Peyer's patch (tissue), 4 donors: ENCODE data around the gene CSDE1. TPM values are rescaled to one million over a fixed set of nuclear protein-coding genes. Genes with fewer than 3 reads are reported as not detected.
"Not testable (repeated sequence)": the region's sequence is repeated elsewhere in the genome, so short reads cannot be mapped to it uniquely, and the experiment has no call there.

Experiments
- DNase-seq, 3 donors: peaks; one replicate each; pipeline ENCODE4 v3.0.0-alpha.2; 2017 to 2019
- H3K27ac ChIP-seq, 4 donors: fragments of 200-600 bp; sonication (generic); one replicate each; pipeline ENCODE4 v1.5.1; 2016 to 2019
- H3K27me3 ChIP-seq, 2 donors: fragments of 200-600 bp; sonication (generic); one replicate each; pipeline ENCODE4 v1.5.1; 2019
- H3K36me3 ChIP-seq, 3 donors: fragments of 200-600 bp; sonication (generic); one replicate each; pipeline ENCODE4 v1.5.1; 2016 to 2019
- H3K4me1 ChIP-seq, 4 donors: fragments of 200-600 bp; sonication (generic); one replicate each; pipeline ENCODE4 v1.5.1; 2016 to 2019
- H3K4me3 ChIP-seq, 4 donors: fragments of 200-600 bp; sonication (generic); 1 replicate in 3 of 4; 2 replicates in 1 of 4; pipeline ENCODE4 v1.5.1; 2016 to 2019; ENCODE audit warnings: mild to moderate bottlenecking in 1 of 4
- H3K9me3 ChIP-seq, 4 donors: fragments of 200-600 bp; sonication (generic); one replicate each; pipeline ENCODE4 v1.5.1; 2016 to 2019; ENCODE audit warnings: mild to moderate bottlenecking in 1 of 4
- POLR2A ChIP-seq, 2 donors: fragments of 450-650 bp; IDR thresholded peaks; one replicate each; pipeline ENCODE4 v1.5.1; 2017; ENCODE audit warnings: antibody characterized with exemption in 2 of 2, mild to moderate bottlenecking in 2 of 2, moderate library complexity in 2 of 2
- total RNA-seq, 4 donors: library from RNA; depleted of rRNA; stranded (reverse); fragments of >200 nt; gene quantifications; one replicate each; pipeline ENCODE4 v1.1.0, GENCODE V29; 2016
- TF ChIP-seq, protein P1 (sequence below), 6 experiments: fragments of 450-650 bp in 4 of 6; fragments of 200-600 bp in 2 of 6; sonication (generic) in 1 of 6; IDR thresholded peaks; one replicate each; pipeline ENCODE4 v1.5.1; 2017 to 2019; ENCODE audit warnings: antibody characterized with exemption in 6 of 6, mild to moderate bottlenecking in 3 of 6, moderate library complexity in 1 of 6

The CSDE1 gene
- total RNA-seq, 4 donors from 2014 or later = 292 to 374 (median 333) TPM

DNA sequence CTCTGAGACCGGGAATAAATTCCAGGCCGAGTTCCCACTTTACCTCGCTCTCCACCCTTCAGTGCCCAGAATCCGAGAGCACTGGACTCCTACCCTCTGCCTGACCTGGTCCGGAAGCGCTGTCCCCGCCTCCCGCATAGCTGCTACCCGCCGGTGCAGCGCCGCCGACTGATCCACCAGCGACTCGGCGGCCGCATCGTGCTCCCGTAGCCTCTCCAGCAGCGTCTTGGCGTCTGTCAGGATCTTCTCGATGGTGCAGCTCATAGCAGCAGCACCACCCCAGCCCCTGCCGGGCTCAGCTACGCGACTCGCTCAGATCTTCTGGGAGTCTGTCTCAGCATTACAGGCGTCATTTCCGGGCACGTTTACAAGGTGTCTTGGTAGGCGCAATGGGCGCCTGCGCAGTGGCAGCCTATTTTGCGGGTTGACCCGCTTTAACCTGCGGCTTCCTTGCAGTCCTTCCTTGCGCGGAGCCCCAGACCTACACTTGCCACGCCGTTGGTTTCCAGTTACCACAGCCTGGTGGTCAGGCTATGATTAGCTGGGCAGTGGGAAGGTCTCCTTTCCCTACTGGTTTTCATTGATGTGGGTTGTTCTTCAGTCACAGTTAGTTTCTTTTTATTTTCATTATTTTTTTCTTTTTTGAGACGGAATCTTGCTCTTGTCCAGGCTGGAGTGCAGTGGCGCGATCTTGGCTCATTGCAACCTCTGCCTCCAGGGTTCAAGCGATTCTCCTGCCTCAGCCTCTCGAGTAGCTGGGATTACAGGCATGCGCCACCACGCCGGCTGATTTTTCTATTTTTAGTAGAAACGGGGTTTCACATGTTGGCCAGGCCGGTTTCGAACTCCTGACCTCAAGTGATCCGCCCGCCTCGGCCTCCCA lies 22.8 kb upstream of the CSDE1 start, which contains the start of gene SIKE1:
TSS of gene SIKE1 (minus strand) at position 342 of the 883 bp plus-strand sequence. CDS start at position 264, 78 bp downstream.
- H3K36me3 ChIP-seq = peaks cover 0 to 31% (median 0%) of the 10 kb centered on the region in 3 donors
- H3K9me3 ChIP-seq = no peaks in the 10 kb centered on the region
- TF ChIP-seq, protein P1, sequence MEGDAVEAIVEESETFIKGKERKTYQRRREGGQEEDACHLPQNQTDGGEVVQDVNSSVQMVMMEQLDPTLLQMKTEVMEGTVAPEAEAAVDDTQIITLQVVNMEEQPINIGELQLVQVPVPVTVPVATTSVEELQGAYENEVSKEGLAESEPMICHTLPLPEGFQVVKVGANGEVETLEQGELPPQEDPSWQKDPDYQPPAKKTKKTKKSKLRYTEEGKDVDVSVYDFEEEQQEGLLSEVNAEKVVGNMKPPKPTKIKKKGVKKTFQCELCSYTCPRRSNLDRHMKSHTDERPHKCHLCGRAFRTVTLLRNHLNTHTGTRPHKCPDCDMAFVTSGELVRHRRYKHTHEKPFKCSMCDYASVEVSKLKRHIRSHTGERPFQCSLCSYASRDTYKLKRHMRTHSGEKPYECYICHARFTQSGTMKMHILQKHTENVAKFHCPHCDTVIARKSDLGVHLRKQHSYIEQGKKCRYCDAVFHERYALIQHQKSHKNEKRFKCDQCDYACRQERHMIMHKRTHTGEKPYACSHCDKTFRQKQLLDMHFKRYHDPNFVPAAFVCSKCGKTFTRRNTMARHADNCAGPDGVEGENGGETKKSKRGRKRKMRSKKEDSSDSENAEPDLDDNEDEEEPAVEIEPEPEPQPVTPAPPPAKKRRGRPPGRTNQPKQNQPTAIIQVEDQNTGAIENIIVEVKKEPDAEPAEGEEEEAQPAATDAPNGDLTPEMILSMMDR (IDR thresholded peaks at IDR 0.05) = peak in 2 of 6 experiments; percentile 16 to 35
- TF ChIP-seq POLR2A (IDR thresholded peaks at IDR 0.05) = peak; percentile 87 to 88
- H3K27ac ChIP-seq = peak within 1 kb of the TSS; percentile 86 to 95 (median 90)
- peaks cover 0 to 12% (median 3%) of the 10 kb centered on the region in 4 donors for H3K4me1 ChIP-seq
- H3K27me3 ChIP-seq = no peaks in the 10 kb centered on the region
- DNase-seq = peak; percentile 92 to 98 (median 96)
- peak within 1 kb of the TSS; percentile 62 to 87 (median 72) for H3K4me3 ChIP-seq

DNA sequence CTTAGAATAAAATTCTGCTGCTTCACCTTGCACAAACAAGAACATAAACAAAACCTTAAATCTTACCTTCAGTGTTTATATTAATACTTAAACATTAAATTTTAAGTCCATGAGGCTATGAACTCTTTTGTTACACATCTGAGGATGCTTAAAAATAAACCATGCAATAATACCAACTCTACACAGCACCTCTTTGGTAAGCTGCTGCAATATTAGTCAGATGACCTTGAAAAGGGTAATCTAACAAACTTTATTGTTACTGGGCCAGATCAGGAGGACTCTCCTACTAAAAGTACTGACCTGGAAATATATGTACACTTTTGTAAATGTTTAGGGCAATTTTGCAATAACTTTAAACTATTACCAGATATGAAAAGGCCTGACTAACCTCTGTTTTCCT lies 21.9 kb upstream of the CSDE1 start:
- H3K27ac ChIP-seq = peak overlapping the region; percentile 86 to 95 (median 90)
- no peaks in the 10 kb centered on the region for H3K27me3 ChIP-seq
- H3K4me3 ChIP-seq = peak overlapping the region; percentile 62 to 87 (median 72)
- no peaks in the 10 kb centered on the region for H3K9me3 ChIP-seq
- no peak for DNase-seq
- peaks cover 0 to 12% (median 3%) of the 10 kb centered on the region in 4 donors for H3K4me1 ChIP-seq
- TF ChIP-seq, protein P1 (IDR thresholded peaks at IDR 0.05) = no peak
- TF ChIP-seq POLR2A (IDR thresholded peaks at IDR 0.05) = no peak
- peaks cover 0 to 40% (median 0%) of the 10 kb centered on the region in 3 donors for H3K36me3 ChIP-seq

DNA sequence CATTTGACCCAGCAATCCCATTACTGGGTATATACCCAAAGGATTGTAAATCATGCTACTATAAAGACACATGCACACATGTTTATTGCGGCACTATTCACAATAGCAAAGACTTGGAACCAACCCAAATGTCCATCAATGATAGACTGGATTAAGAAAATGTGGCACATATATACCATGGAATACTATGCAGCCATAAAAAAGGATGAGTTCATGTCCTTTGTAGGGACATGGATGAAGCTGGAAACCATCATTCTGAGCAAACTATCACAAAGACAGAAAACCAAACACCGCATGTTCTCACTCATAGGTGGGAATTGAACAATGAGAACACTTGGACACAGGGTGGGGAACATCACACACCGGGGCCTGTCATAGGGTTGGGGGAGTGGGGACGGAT lies 18.9 kb upstream of the CSDE1 start:
- DNase-seq, H3K27ac ChIP-seq, H3K27me3 ChIP-seq, H3K4me3 ChIP-seq, H3K9me3 ChIP-seq: not testable (repeated sequence)
- peaks cover 0 to 59% (median 0%) of the 10 kb centered on the region in 3 donors for H3K36me3 ChIP-seq
- H3K4me1 ChIP-seq = peaks cover 0 to 12% (median 3%) of the 10 kb centered on the region in 4 donors

DNA sequence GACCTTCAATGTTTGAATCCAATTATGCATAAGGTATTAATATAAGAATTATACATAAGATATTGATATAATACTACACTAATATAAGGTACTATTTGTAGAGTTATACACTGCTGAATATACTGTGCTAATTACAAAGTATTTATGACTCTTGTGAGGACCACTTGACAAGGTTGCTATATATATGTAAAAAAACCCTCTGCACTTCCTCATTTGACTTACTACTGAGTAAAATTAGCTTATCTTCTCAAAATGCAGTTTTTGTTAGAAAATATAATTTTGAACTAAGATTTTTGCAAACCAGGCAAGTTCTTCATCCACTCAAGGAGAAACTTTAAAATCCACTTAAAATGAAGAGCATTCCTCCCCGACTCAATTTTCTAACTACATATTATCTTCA lies 14.2 kb upstream of the CSDE1 start:
- H3K36me3 ChIP-seq = peaks cover 0 to 54% (median 0%) of the 10 kb centered on the region in 3 donors
- DNase-seq = no peak
- no peak overlapping the region for H3K27ac ChIP-seq
- no peaks in the 10 kb centered on the region for H3K9me3 ChIP-seq
- TF ChIP-seq, protein P1 (IDR thresholded peaks at IDR 0.05) = no peak
- TF ChIP-seq POLR2A (IDR thresholded peaks at IDR 0.05) = no peak
- H3K4me1 ChIP-seq = no peaks in the 10 kb centered on the region
- H3K4me3 ChIP-seq = no peak overlapping the region
- no peaks in the 10 kb centered on the region for H3K27me3 ChIP-seq

DNA sequence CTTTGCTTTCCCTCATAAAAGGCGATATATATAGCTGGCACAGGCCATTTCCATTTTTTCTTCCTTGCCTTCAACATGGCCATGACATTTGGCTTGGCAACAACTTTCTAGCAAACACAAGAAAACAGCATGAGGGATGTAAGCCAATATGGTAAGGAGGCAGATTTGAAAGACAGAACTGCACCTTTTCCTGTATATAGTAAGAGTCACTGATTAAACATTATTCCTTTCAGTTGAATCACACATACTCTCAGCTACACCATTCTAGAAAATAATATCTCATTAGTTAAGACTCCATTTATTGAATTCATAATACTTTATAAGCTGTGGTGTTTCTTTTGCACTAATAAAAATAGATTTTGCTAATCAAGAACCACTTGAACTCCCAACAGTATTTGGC lies 13.2 kb upstream of the CSDE1 start:
- no peaks in the 10 kb centered on the region for H3K9me3 ChIP-seq
- H3K27ac ChIP-seq = no peak overlapping the region
- no peak for DNase-seq
- TF ChIP-seq, protein P1 (IDR thresholded peaks at IDR 0.05) = no peak
- no peak for TF ChIP-seq POLR2A (IDR thresholded peaks at IDR 0.05)
- H3K4me1 ChIP-seq = no peaks in the 10 kb centered on the region
- no peaks in the 10 kb centered on the region for H3K27me3 ChIP-seq
- H3K4me3 ChIP-seq = no peak overlapping the region
- H3K36me3 ChIP-seq = peaks cover 0 to 46% (median 0%) of the 10 kb centered on the region in 3 donors

DNA sequence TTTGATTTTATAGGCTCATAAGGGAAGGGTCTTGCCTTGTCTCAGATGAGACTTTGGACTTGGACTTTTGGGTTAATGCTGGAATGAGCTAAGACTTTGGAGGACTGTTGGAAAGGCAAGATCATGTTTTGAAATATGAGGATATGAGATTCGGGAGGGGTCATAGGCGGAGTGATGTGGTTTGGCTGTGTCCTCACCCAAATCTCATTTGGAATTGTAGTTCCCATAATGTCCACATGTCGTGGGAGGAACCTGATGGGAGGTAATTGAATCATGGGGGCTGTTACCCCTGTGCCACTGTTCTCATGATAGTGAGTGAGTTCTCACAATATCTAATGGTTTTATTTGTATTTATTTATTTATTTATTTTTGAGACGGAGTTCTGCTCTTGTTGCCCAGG lies 6.9 kb upstream of the CSDE1 start:
- no peaks in the 10 kb centered on the region for H3K4me1 ChIP-seq
- H3K4me3 ChIP-seq = no peak overlapping the region
- DNase-seq = no peak
- H3K36me3 ChIP-seq = peaks cover 0 to 1% (median 0%) of the 10 kb centered on the region in 3 donors
- no peak overlapping the region for H3K27ac ChIP-seq
- no peak for TF ChIP-seq POLR2A (IDR thresholded peaks at IDR 0.05)
- TF ChIP-seq, protein P1 (IDR thresholded peaks at IDR 0.05) = no peak
- no peaks in the 10 kb centered on the region for H3K9me3 ChIP-seq
- no peaks in the 10 kb centered on the region for H3K27me3 ChIP-seq
